HG03457 (cell line): ENCODE data around the gene ZDHHC5.
"Not testable (repeated sequence)": the region's sequence is repeated elsewhere in the genome, so short reads cannot be mapped to it uniquely, and the experiment has no call there.

Experiments
- ATAC-seq: cut with Tn5 transposase; IDR thresholded peaks from one replicate; pipeline ENCODE4 v1.9.1; 2021; ENCODE audit warnings: moderate number of reproducible peaks; ENCODE audit not compliant: unreplicated experiment

ZDHHC5 gene

GRCh38 chr11:57662893-57663292 lies 5.0 kb upstream of the ZDHHC5 start:
- ATAC-seq: no peak

- no peak for ATAC-seq
These were observed 3.9 kb upstream of the ZDHHC5 start for GRCh38 chr11:57663975-57664374.

GRCh38 chr11:57667117-57667735 lies 688 bp upstream of the ZDHHC5 start:
- ATAC-seq: peak; percentile 56

GRCh38 chr11:57668434-57668782 lies 494 bp downstream of the ZDHHC5 start:
- no peak for ATAC-seq

- ATAC-seq: no peak
These were observed 6.3 kb downstream of the ZDHHC5 start for GRCh38 chr11:57674251-57674650.

- no peak for ATAC-seq
These were observed 7.4 kb downstream of the ZDHHC5 start for GRCh38 chr11:57675176-57675941.

GRCh38 chr11:57679396-57679795 lies 11.5 kb downstream of the ZDHHC5 start:
- ATAC-seq: no peak

GRCh38 chr11:57680552-57680874 lies 12.6 kb downstream of the ZDHHC5 start:
- ATAC-seq: no peak

- no peak for ATAC-seq
These were observed 13.3 kb downstream of the ZDHHC5 start for GRCh38 chr11:57681168-57681567.

GRCh38 chr11:57690474-57690873 lies 22.6 kb downstream of the ZDHHC5 start:
- ATAC-seq: not testable (repeated sequence)

GRCh38 chr11:57698843-57699365 lies 31.0 kb downstream of the ZDHHC5 start:
- ATAC-seq: no peak

GRCh38 chr11:57699813-57700212 lies 31.9 kb downstream of the ZDHHC5 start:
- no peak for ATAC-seq

GRCh38 chr11:57700425-57700824 lies 32.5 kb downstream of the ZDHHC5 start:
- ATAC-seq: no peak

- ATAC-seq: no peak
These were observed 35.4 kb downstream of the ZDHHC5 start for GRCh38 chr11:57703341-57703740.

- no peak for ATAC-seq
These were observed 37.0 kb downstream of the ZDHHC5 start for GRCh38 chr11:57704932-57705331.

- not testable (repeated sequence) for ATAC-seq
These were observed 37.5 kb downstream of the ZDHHC5 start for GRCh38 chr11:57705432-57705831.

GRCh38 chr11:57709802-57710367 lies 42.0 kb downstream of the ZDHHC5 start:
- ATAC-seq: no peak

GRCh38 chr11:57711414-57712255 lies 43.7 kb downstream of the ZDHHC5 start, which contains the start of gene MED19:
Gene MED19 (minus strand): TSS chr11:57712215. CDS start chr11:57712179, 36 bp downstream.
- ATAC-seq: peak; percentile 38

- ATAC-seq: peak; percentile 92
These were observed 44.6 kb downstream of the ZDHHC5 start, which contains the start of gene TMX2 for GRCh38 chr11:57712256-57713150. Gene TMX2 (plus strand): TSS chr11:57712593. CDS start chr11:57712619, 26 bp downstream.

GRCh38 chr11:57713835-57714234 lies 45.9 kb downstream of the ZDHHC5 start:
- no peak for ATAC-seq
